HFFc6 (cell line): ENCODE measurements around the gene JAKMIP2. TPM values are rescaled to one million over a fixed set of nuclear protein-coding genes. Genes with fewer than 3 reads are reported as not detected.
A peak's percentile ranks its signal among the peaks of the same experiment; 100 is the strongest.
"Not testable (repeated sequence)": the region's sequence is repeated elsewhere in the genome, so short reads cannot be mapped to it uniquely, and the experiment has no call there.

Source experiments
- DNase-seq: peaks from one replicate; pipeline ENCODE4 v3.0.0-alpha.2; 2018
- H3K27ac Mint-ChIP-seq: 2 replicates; pipeline ENCODE4 v1.8.0; 2020; ENCODE audit warnings: mild to moderate bottlenecking, mixed read lengths
- H3K27me3 Mint-ChIP-seq: 2 replicates; pipeline ENCODE4 v1.8.0; 2021; ENCODE audit warnings: mild to moderate bottlenecking, moderate library complexity, mixed read lengths; ENCODE audit not compliant: insufficient read depth
- H3K36me3 Mint-ChIP-seq: 2 replicates; pipeline ENCODE4 v1.8.0; 2021; ENCODE audit warnings: low read depth, mixed read lengths
- H3K4me1 Mint-ChIP-seq: 2 replicates; pipeline ENCODE4 v1.8.0; 2020; ENCODE audit warnings: low read depth, mixed read lengths
- H3K4me3 Mint-ChIP-seq: 2 replicates; pipeline ENCODE4 v1.8.0; 2020; ENCODE audit warnings: mild to moderate bottlenecking, moderate library complexity, mixed read lengths
- H3K9me3 Mint-ChIP-seq: 2 replicates; pipeline ENCODE4 v1.8.0; 2020; ENCODE audit warnings: mild to moderate bottlenecking, mixed read lengths
- CTCF ChIP-seq: fragments of 200-600 bp; sonication (generic); IDR thresholded peaks from 2 replicates; pipeline ENCODE4 v1.5.0; 2021; ENCODE audit warnings: antibody characterized with exemption, mild to moderate bottlenecking
- total RNA-seq, 6 experiments: library from RNA; stranded (reverse); fragmentation: NEBNext Ultra II Directional; extraction: Animal tissue kit (Norgen Biotek cat#: 25700); gene quantifications; 2 replicates in 1 of 6; 3 replicates in 5 of 6; pipeline ENCODE4 v1.2.3, GENCODE V29; 2021

The JAKMIP2 gene
- total RNA-seq, 6 experiments from 2014 or later = not detected

- peak; percentile 83 for TF ChIP-seq CTCF
- Mint-ChIP-seq H3K9me3 (no peaks in the 10 kb centered on the region; the same call in 1 of the 2 replicates), H3K36me3 (no peaks in the 10 kb centered on the region), H3K27ac (no peak overlapping the region), H3K4me3 (no peak overlapping the region), H3K4me1 (no peaks in the 10 kb centered on the region), H3K27me3 (no peaks in the 10 kb centered on the region; the same call in 1 of the 2 replicates)
- peak; percentile 26 for DNase-seq
These were observed 40.4 kb upstream of the JAKMIP2 start for GRCh38 chr5:147822686-147823491.

GRCh38 chr5:147822222-147822621 is 39.7 kb upstream of the JAKMIP2 start:
- not testable (repeated sequence) for H3K4me1 Mint-ChIP-seq, H3K36me3 Mint-ChIP-seq, H3K27me3 Mint-ChIP-seq, DNase-seq, H3K9me3 Mint-ChIP-seq, H3K27ac Mint-ChIP-seq, H3K4me3 Mint-ChIP-seq

GRCh38 chr5:147821766-147822165 is 39.2 kb upstream of the JAKMIP2 start:
- Mint-ChIP-seq H3K4me1 (no peaks in the 10 kb centered on the region), H3K4me3 (no peak overlapping the region), H3K36me3 (no peaks in the 10 kb centered on the region), H3K27ac (no peak overlapping the region), H3K27me3 (no peaks in the 10 kb centered on the region; the same call in 1 of the 2 replicates), H3K9me3 (no peaks in the 10 kb centered on the region; the same call in 1 of the 2 replicates)
- DNase-seq = no peak
- TF ChIP-seq CTCF = no peak

- H3K4me3 Mint-ChIP-seq = no peak overlapping the region
These were observed 36.8 kb upstream of the JAKMIP2 start for GRCh38 chr5:147819261-147819770.

GRCh38 chr5:147818290-147818689 is 35.8 kb upstream of the JAKMIP2 start:
- Mint-ChIP-seq H3K9me3 (no peaks in the 10 kb centered on the region; the same call in 1 of the 2 replicates), H3K36me3 (no peaks in the 10 kb centered on the region), H3K27me3 (no peaks in the 10 kb centered on the region; the same call in 1 of the 2 replicates), H3K4me1 (no peaks in the 10 kb centered on the region), H3K4me3 (no peak overlapping the region), H3K27ac (no peak overlapping the region)
- no peak for DNase-seq
- no peak for TF ChIP-seq CTCF

More at GRCh38 chr5:147819261-147819770, 36.8 kb upstream of the JAKMIP2 start:
- no peaks in the 10 kb centered on the region; the same call in 1 of the 2 replicates for H3K27me3 Mint-ChIP-seq
- H3K9me3 Mint-ChIP-seq = no peaks in the 10 kb centered on the region; the same call in 1 of the 2 replicates
- H3K27ac Mint-ChIP-seq = no peak overlapping the region
- no peak for TF ChIP-seq CTCF
- DNase-seq = no peak
- H3K4me1 Mint-ChIP-seq = no peaks in the 10 kb centered on the region
- H3K36me3 Mint-ChIP-seq = no peaks in the 10 kb centered on the region

- H3K4me1 Mint-ChIP-seq = no peaks in the 10 kb centered on the region
- H3K9me3 Mint-ChIP-seq = peaks cover 6% of the 10 kb centered on the region
- no peaks in the 10 kb centered on the region for H3K36me3 Mint-ChIP-seq
- no peak for TF ChIP-seq CTCF
- H3K4me3 Mint-ChIP-seq = no peak overlapping the region
- no peak for DNase-seq
- H3K27me3 Mint-ChIP-seq = no peaks in the 10 kb centered on the region
- H3K27ac Mint-ChIP-seq = no peak overlapping the region
These were observed 31.2 kb upstream of the JAKMIP2 start for GRCh38 chr5:147813696-147814095.
